Astrocyte (in vitro differentiated cells and primary cell): ENCODE measurements around the gene TIMM10. TPM values are rescaled to one million over a fixed set of nuclear protein-coding genes. Genes with fewer than 3 reads are reported as not detected.

ENCODE experiments used
- DNase-seq: peaks from one replicate; pipeline ENCODE4 v3.0.0-alpha.2; 2010; ENCODE audit warnings: low read depth
- FAIRE-seq: peaks from 2 replicates; lab custom pipeline; 2011; peaks lifted over from hg19 to GRCh38; lab: Jason Lieb, UNC
- H2AFZ ChIP-seq: 2 replicates; pipeline ENCODE4 v1.6.0; 2012; ENCODE audit warnings: low read depth, low read length, inconsistent platforms
- H3K27ac ChIP-seq: 2 replicates; pipeline ENCODE4 v1.5.1; 2011; ENCODE audit warnings: low read depth, low read length, inconsistent platforms
- H3K27me3 ChIP-seq: 2 replicates; pipeline ENCODE4 v1.6.0; 2011; ENCODE audit warnings: low read length, inconsistent platforms; ENCODE audit not compliant: insufficient read depth
- H3K36me3 ChIP-seq: 2 replicates; pipeline ENCODE4 v1.5.1; 2011; ENCODE audit warnings: low read length, inconsistent platforms; ENCODE audit not compliant: insufficient read depth
- H3K4me1 ChIP-seq: 2 replicates; pipeline ENCODE4 v1.5.1; 2011; ENCODE audit warnings: low read length, inconsistent platforms; ENCODE audit not compliant: insufficient read depth
- H3K4me2 ChIP-seq: 2 replicates; pipeline ENCODE4 v1.6.0; 2012; ENCODE audit warnings: low read length, inconsistent platforms
- H3K4me3 ChIP-seq: 2 replicates; pipeline ENCODE4 v1.5.1; 2011; ENCODE audit warnings: low read depth, mild to moderate bottlenecking, low read length, inconsistent platforms; ENCODE audit not compliant: insufficient read depth
- H3K79me2 ChIP-seq: 2 replicates; pipeline ENCODE4 v1.6.0; 2012; ENCODE audit warnings: mild to moderate bottlenecking, low read length, inconsistent platforms; ENCODE audit not compliant: insufficient read depth
- H3K9ac ChIP-seq: 2 replicates; pipeline ENCODE4 v1.6.0; 2012; ENCODE audit warnings: mild to moderate bottlenecking, low read length, inconsistent platforms
- H3K9me3 ChIP-seq: 2 replicates; pipeline ENCODE4 v1.5.1; 2012; ENCODE audit warnings: low read depth, mild to moderate bottlenecking, low read length, inconsistent platforms; ENCODE audit not compliant: insufficient read depth
- H4K20me1 ChIP-seq: 2 replicates; pipeline ENCODE4 v1.6.0; 2012; ENCODE audit warnings: low read length, inconsistent platforms; ENCODE audit not compliant: insufficient read depth
- H3K27ac Mint-ChIP-seq: one replicate; pipeline ENCODE4 v1.8.0; 2021; ENCODE audit warnings: mild to moderate bottlenecking, mixed read lengths; ENCODE audit not compliant: unreplicated experiment
- H3K27me3 Mint-ChIP-seq: one replicate; pipeline ENCODE4 v1.8.0; 2021; ENCODE audit warnings: low read depth, mixed read lengths; ENCODE audit not compliant: unreplicated experiment
- H3K36me3 Mint-ChIP-seq: one replicate; pipeline ENCODE4 v1.8.0; 2021; ENCODE audit warnings: low read depth, mixed read lengths; ENCODE audit not compliant: unreplicated experiment
- H3K4me1 Mint-ChIP-seq: one replicate; pipeline ENCODE4 v1.8.0; 2021; ENCODE audit warnings: low read depth, mixed read lengths; ENCODE audit not compliant: unreplicated experiment
- H3K4me3 Mint-ChIP-seq: one replicate; pipeline ENCODE4 v1.8.0; 2021; ENCODE audit warnings: mild to moderate bottlenecking, moderate library complexity, mixed read lengths; ENCODE audit not compliant: unreplicated experiment
- H3K9me3 Mint-ChIP-seq: one replicate; pipeline ENCODE4 v1.8.0; 2021; ENCODE audit warnings: mild to moderate bottlenecking, mixed read lengths; ENCODE audit not compliant: unreplicated experiment
- CTCF ChIP-seq: IDR thresholded peaks from 2 replicates; pipeline ENCODE4 v1.5.1; 2011; ENCODE audit warnings: low read depth, mild to moderate bottlenecking, inconsistent platforms, low read length, moderate library complexity; ENCODE audit not compliant: insufficient read depth
- EZH2 ChIP-seq: IDR thresholded peaks from 2 replicates; pipeline ENCODE4 v1.6.1; 2012; ENCODE audit warnings: mild to moderate bottlenecking, low read length, inconsistent platforms; ENCODE audit not compliant: insufficient read depth
- total RNA-seq: library from RNA; stranded (reverse); gene quantifications from 2 replicates; pipeline ENCODE4 v1.2.1, GENCODE V29; 2021

Gene TIMM10
- total RNA-seq, 1 donor from 2014 or later = 56.1 TPM

GRCh38 chr11:57499983-57500461 is 30.5 kb downstream of the TIMM10 start:
- FAIRE-seq = no peak
- H3K27ac ChIP-seq = no peak overlapping the region
- no peaks in the 10 kb centered on the region for H3K27me3 ChIP-seq
- TF ChIP-seq EZH2 = no peak
- TF ChIP-seq CTCF = no peak
- peak overlapping the region; percentile 40 for H3K4me3 ChIP-seq
- Mint-ChIP-seq H3K4me1 (no peaks in the 10 kb centered on the region), H3K36me3 (peaks cover 11% of the 10 kb centered on the region), H3K27ac (no peak overlapping the region), H3K27me3 (peaks cover 25% of the 10 kb centered on the region), H3K9me3 (no peaks in the 10 kb centered on the region), H3K4me3 (no peak overlapping the region)
- H4K20me1 ChIP-seq = no peaks in the 10 kb centered on the region
- H3K4me1 ChIP-seq = peaks cover 6% of the 10 kb centered on the region
- no peak for DNase-seq
- peak overlapping the region; percentile 92 for H3K4me2 ChIP-seq
- peak overlapping the region; percentile 96 for H2AFZ ChIP-seq
- H3K9me3 ChIP-seq = no peaks in the 10 kb centered on the region
- H3K36me3 ChIP-seq = no peaks in the 10 kb centered on the region
- no peaks in the 10 kb centered on the region for H3K79me2 ChIP-seq
- peak overlapping the region; percentile 34 for H3K9ac ChIP-seq

- H3K27ac ChIP-seq = no peak overlapping the region
- Mint-ChIP-seq H3K36me3 (peaks cover 7% of the 10 kb centered on the region), H3K4me1 (no peaks in the 10 kb centered on the region), H3K27me3 (peaks cover 25% of the 10 kb centered on the region), H3K9me3 (no peaks in the 10 kb centered on the region), H3K4me3 (no peak overlapping the region), H3K27ac (no peak overlapping the region)
- no peak for TF ChIP-seq CTCF
- TF ChIP-seq EZH2 = no peak
- H3K4me1 ChIP-seq = peaks cover 6% of the 10 kb centered on the region
- H3K79me2 ChIP-seq = no peaks in the 10 kb centered on the region
- H3K4me3 ChIP-seq = peak overlapping the region; percentile 40
- peak overlapping the region; percentile 92 for H3K4me2 ChIP-seq
- H3K36me3 ChIP-seq = no peaks in the 10 kb centered on the region
- no peaks in the 10 kb centered on the region for H3K27me3 ChIP-seq
- H3K9me3 ChIP-seq = no peaks in the 10 kb centered on the region
- no peaks in the 10 kb centered on the region for H4K20me1 ChIP-seq
- H2AFZ ChIP-seq = peak overlapping the region; percentile 96
- DNase-seq (peak; percentile 69), FAIRE-seq (no peak)
- peak overlapping the region; percentile 41 for H3K9ac ChIP-seq
Measured at GRCh38 chr11:57499413-57499982, 31.1 kb downstream of the TIMM10 start.

GRCh38 chr11:57498540-57498939 is 32.0 kb downstream of the TIMM10 start:
- Histone ChIP-seq H3K4me3 (no peak overlapping the region), H3K9ac (no peak overlapping the region), H3K27ac (no peak overlapping the region), H4K20me1 (no peaks in the 10 kb centered on the region), H3K4me1 (peaks cover 6% of the 10 kb centered on the region), H3K9me3 (no peaks in the 10 kb centered on the region), H3K79me2 (no peaks in the 10 kb centered on the region), H3K27me3 (no peaks in the 10 kb centered on the region), H3K36me3 (no peaks in the 10 kb centered on the region), H2AFZ (no peak overlapping the region), H3K4me2 (no peak overlapping the region)
- Mint-ChIP-seq H3K27me3 (peaks cover 25% of the 10 kb centered on the region), H3K27ac (no peak overlapping the region), H3K4me1 (no peaks in the 10 kb centered on the region), H3K4me3 (no peak overlapping the region), H3K9me3 (no peaks in the 10 kb centered on the region), H3K36me3 (peaks cover 7% of the 10 kb centered on the region)
- FAIRE-seq = no peak
- DNase-seq = no peak
- TF ChIP-seq EZH2 (no peak), CTCF (no peak)
